Spinal cord (tissue), 10 donors: Measurements from ENCODE around the gene BLOC1S1. TPM values are rescaled to one million over a fixed set of nuclear protein-coding genes. Genes with fewer than 3 reads are reported as not detected.

Source experiments
- DNase-seq, 6 donors: peaks; one replicate each; pipeline versions ENCODE4 v3.0.0 to v3.0.0-alpha.2; 2013 to 2015; ENCODE audit warnings: low spot score in 6 of 6, low read depth in 4 of 6
- H3K27ac ChIP-seq: one replicate; pipeline ENCODE4 v1.5.1; 2013; ENCODE audit warnings: low read depth, low read length, control low read depth
- H3K27me3 ChIP-seq: one replicate; pipeline ENCODE4 v1.6.1; 2013; ENCODE audit warnings: low read length; ENCODE audit not compliant: control insufficient read depth, insufficient read depth
- H3K36me3 ChIP-seq: one replicate; pipeline ENCODE4 v1.6.1; 2013; ENCODE audit warnings: low read length; ENCODE audit not compliant: control insufficient read depth, insufficient read depth
- H3K4me1 ChIP-seq: one replicate; pipeline ENCODE4 v1.6.1; 2013; ENCODE audit warnings: low read length; ENCODE audit not compliant: control insufficient read depth, insufficient read depth
- H3K4me3 ChIP-seq: one replicate; pipeline ENCODE4 v1.5.1; 2013; ENCODE audit warnings: low read depth, low read length, control low read depth
- H3K9me3 ChIP-seq: one replicate; pipeline ENCODE4 v1.6.1; 2013; ENCODE audit warnings: low read length; ENCODE audit not compliant: control insufficient read depth, insufficient read depth
- WGBS: methylation state at CpG from one replicate; pipeline ENCODE4 v1.1.5; 2013; ENCODE audit warnings: missing lambda C conversion rate; ENCODE audit not compliant: insufficient coverage; 5-methylcytosine and 5-hydroxymethylcytosine counted together
- polyA plus RNA-seq, 2 donors: library from polyadenylated mRNA; unstranded; fragments of 120-200 nt; gene quantifications; one replicate each; pipeline ENCODE4 v1.2.1, GENCODE V29; 2013; ENCODE audit not compliant: insufficient read length in 2 of 2
- total RNA-seq, 2 donors: library from RNA; depleted of rRNA in 1 of 2; stranded (reverse); fragments of 120-200 nt in 1 of 2; fragments of >200 nt in 1 of 2; gene quantifications; one replicate each; pipeline versions ENCODE4 v1.2.3 to v1.2.4, GENCODE V29; 2013 to 2014
- donor health status: healthy.

Gene BLOC1S1
- total and polyA plus RNA-seq, 4 donors, result 45.7 to 187 (median 148) TPM

- Histone ChIP-seq H3K9me3 (no peaks in the 10 kb centered on the region), H3K27ac (no peak overlapping the region), H3K36me3 (peaks cover 63% of the 10 kb centered on the region), H3K4me3 (no peak overlapping the region), H3K4me1 (no peaks in the 10 kb centered on the region), H3K27me3 (no peaks in the 10 kb centered on the region)
- DNase-seq, result no peak
- 87% methylated on average over 4 of the region's 7 CpGs for WGBS
Observed at GRCh38 chr12:55693323-55694187, 22.3 kb upstream of the BLOC1S1 start.

GRCh38 chr12:55694188-55694515 is 21.7 kb upstream of the BLOC1S1 start:
- Histone ChIP-seq H3K36me3 (peaks cover 65% of the 10 kb centered on the region), H3K9me3 (no peaks in the 10 kb centered on the region), H3K27ac (no peak overlapping the region), H3K4me3 (no peak overlapping the region), H3K27me3 (no peaks in the 10 kb centered on the region), H3K4me1 (no peaks in the 10 kb centered on the region)
- 93% methylated on average over 3 of the region's 7 CpGs for WGBS
- DNase-seq, result no peak

GRCh38 chr12:55694651-55695050 is 21.2 kb upstream of the BLOC1S1 start:
- Histone ChIP-seq H3K27ac (no peak overlapping the region), H3K4me3 (no peak overlapping the region), H3K9me3 (no peaks in the 10 kb centered on the region), H3K36me3 (peaks cover 67% of the 10 kb centered on the region), H3K4me1 (no peaks in the 10 kb centered on the region), H3K27me3 (no peaks in the 10 kb centered on the region)
- 94% methylated on average over 4 of the region's 4 CpGs for WGBS
- no peak for DNase-seq

DNA sequence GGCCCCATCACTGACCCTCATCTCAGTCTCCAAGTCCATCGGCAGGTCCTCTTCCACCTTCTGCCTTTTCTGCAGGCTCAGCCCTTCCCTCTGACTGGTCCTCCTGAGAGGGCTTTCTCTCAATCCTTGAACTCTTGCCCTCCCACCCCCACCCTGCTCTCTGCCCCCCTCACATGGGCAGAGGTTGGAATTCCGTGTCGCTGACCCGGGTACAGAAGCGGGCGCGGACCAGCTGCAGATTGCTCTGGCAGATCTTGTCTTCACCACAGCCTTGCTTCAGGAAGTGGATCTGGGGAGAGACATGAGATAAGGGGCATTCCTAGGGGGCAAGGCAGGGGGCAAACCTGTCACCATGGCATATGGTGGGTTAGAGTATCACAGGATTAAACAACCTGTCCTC is 20.5 kb upstream of the BLOC1S1 start:
- no peak overlapping the region for H3K27ac ChIP-seq
- no peaks in the 10 kb centered on the region for H3K9me3 ChIP-seq
- no peak for DNase-seq
- no peak overlapping the region for H3K4me3 ChIP-seq
- peaks cover 74% of the 10 kb centered on the region for H3K36me3 ChIP-seq
- no peaks in the 10 kb centered on the region for H3K4me1 ChIP-seq
- 100% methylated on average over 1 of the region's 7 CpGs for WGBS
- H3K27me3 ChIP-seq, result no peaks in the 10 kb centered on the region

- WGBS, result 95% methylated on average over 4 of the region's 6 CpGs
- no peak for DNase-seq
- Histone ChIP-seq H3K27ac (no peak overlapping the region), H3K4me1 (no peaks in the 10 kb centered on the region), H3K27me3 (no peaks in the 10 kb centered on the region), H3K9me3 (no peaks in the 10 kb centered on the region), H3K4me3 (no peak overlapping the region), H3K36me3 (peaks cover 79% of the 10 kb centered on the region)
Observed at GRCh38 chr12:55696141-55696540, 19.7 kb upstream of the BLOC1S1 start.

DNA sequence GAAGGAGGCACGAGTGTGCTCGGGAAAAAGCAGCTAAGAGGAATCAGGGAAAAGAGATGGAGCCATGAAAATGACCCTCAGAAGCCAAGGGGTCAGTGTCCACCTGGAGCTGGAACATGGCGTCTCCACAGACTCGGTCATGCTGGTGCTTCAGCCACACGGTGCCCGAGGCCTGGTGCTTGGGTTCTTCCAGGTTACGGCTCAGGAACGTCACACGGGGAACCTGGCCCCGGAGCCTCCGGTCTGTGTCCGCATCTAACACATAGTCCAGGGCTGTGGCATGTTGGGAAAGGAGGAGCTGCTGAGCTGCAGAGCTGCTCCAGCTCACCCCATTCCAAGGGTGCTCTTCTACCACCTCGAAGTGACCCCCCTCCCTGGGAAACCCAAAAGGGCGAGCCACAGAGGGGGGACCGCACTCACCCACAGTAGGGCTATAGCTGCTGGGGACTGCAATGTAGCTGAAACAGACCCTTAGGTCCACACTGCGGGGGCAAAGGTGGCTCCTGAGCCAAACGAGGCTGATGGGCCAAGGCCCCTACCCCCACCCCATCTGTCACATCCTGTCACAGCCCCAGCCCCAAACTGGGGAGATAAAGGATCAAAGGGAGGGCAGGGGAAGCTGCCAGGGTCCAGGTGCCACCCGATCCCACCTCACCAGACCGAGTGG is 18.9 kb upstream of the BLOC1S1 start:
- WGBS, result 93% methylated on average over 16 of the region's 19 CpGs
- Histone ChIP-seq H3K36me3 (peaks cover 79% of the 10 kb centered on the region), H3K4me1 (no peaks in the 10 kb centered on the region), H3K27ac (no peak overlapping the region), H3K27me3 (no peaks in the 10 kb centered on the region), H3K9me3 (no peaks in the 10 kb centered on the region), H3K4me3 (no peak overlapping the region)
- no peak for DNase-seq

GRCh38 chr12:55697686-55698085 is 18.2 kb upstream of the BLOC1S1 start:
- 85% methylated on average over 6 of the region's 7 CpGs for WGBS
- no peak overlapping the region for H3K27ac ChIP-seq
- H3K4me3 ChIP-seq, result no peak overlapping the region
- H3K9me3 ChIP-seq, result no peaks in the 10 kb centered on the region
- H3K4me1 ChIP-seq, result peaks cover 1% of the 10 kb centered on the region
- peaks cover 77% of the 10 kb centered on the region for H3K36me3 ChIP-seq
- no peak for DNase-seq
- no peaks in the 10 kb centered on the region for H3K27me3 ChIP-seq

GRCh38 chr12:55698241-55698955 is 17.4 kb upstream of the BLOC1S1 start:
- no peaks in the 10 kb centered on the region for H3K27me3 ChIP-seq
- peaks cover 75% of the 10 kb centered on the region for H3K36me3 ChIP-seq

GRCh38 chr12:55698965-55699364 is 16.9 kb upstream of the BLOC1S1 start:
- peaks cover 69% of the 10 kb centered on the region for H3K36me3 ChIP-seq
- H3K27me3 ChIP-seq, result no peaks in the 10 kb centered on the region
- no peak overlapping the region for H3K4me3 ChIP-seq
- no peaks in the 10 kb centered on the region for H3K9me3 ChIP-seq
- peaks cover 14% of the 10 kb centered on the region for H3K4me1 ChIP-seq
- WGBS, result no CpG with 5 or more reads among the region's 1 CpG
- no peak overlapping the region for H3K27ac ChIP-seq
- no peak for DNase-seq

More at GRCh38 chr12:55698241-55698955, 17.4 kb upstream of the BLOC1S1 start:
- no peak overlapping the region for H3K4me3 ChIP-seq
- 88% methylated on average over 14 of the region's 16 CpGs for WGBS
- DNase-seq, result no peak
- H3K4me1 ChIP-seq, result peaks cover 8% of the 10 kb centered on the region
- no peak overlapping the region for H3K27ac ChIP-seq
- H3K9me3 ChIP-seq, result no peaks in the 10 kb centered on the region
